Adrenal gland (tissue), 5 donors: ENCODE data around the gene AP1S2.

Source experiments
- CTCF ChIP-seq, 6 experiments: fragments of 450-650 bp in 4 of 6; fragments of 200-600 bp in 2 of 6; sonication (generic) in 1 of 6; IDR thresholded peaks; 1 replicate in 5 of 6; 2 replicates in 1 of 6; pipeline versions ENCODE4 v1.5.1 to v1.8.0; 2016 to 2021; ENCODE audit warnings: antibody characterized with exemption in 6 of 6, mild to moderate bottlenecking in 2 of 6, moderate library complexity in 1 of 6
- POLR2A ChIP-seq, 2 donors: fragments of 450-650 bp; IDR thresholded peaks; one replicate each; pipeline ENCODE4 v1.6.1; 2017; ENCODE audit warnings: antibody characterized with exemption in 2 of 2, mild to moderate bottlenecking in 2 of 2, moderate library complexity in 1 of 2
- donor health status: DM: no; HTN: no; CAD: no.

- TF ChIP-seq CTCF (IDR thresholded peaks at IDR 0.05) (no peak), POLR2A (IDR thresholded peaks at IDR 0.05) (no peak)
These were observed 56.9 kb downstream of the AP1S2 start for GRCh38 chrX:15797707-15798106.
